GOT3 (cell line): ENCODE measurements around the gene GLYATL3.

Source experiments
- DNase-seq: peaks from one replicate; lab custom pipeline; 2025; ENCODE audit warnings: mixed read lengths; lab: John Stamatoyannopoulos, UW

Gene GLYATL3

DNA sequence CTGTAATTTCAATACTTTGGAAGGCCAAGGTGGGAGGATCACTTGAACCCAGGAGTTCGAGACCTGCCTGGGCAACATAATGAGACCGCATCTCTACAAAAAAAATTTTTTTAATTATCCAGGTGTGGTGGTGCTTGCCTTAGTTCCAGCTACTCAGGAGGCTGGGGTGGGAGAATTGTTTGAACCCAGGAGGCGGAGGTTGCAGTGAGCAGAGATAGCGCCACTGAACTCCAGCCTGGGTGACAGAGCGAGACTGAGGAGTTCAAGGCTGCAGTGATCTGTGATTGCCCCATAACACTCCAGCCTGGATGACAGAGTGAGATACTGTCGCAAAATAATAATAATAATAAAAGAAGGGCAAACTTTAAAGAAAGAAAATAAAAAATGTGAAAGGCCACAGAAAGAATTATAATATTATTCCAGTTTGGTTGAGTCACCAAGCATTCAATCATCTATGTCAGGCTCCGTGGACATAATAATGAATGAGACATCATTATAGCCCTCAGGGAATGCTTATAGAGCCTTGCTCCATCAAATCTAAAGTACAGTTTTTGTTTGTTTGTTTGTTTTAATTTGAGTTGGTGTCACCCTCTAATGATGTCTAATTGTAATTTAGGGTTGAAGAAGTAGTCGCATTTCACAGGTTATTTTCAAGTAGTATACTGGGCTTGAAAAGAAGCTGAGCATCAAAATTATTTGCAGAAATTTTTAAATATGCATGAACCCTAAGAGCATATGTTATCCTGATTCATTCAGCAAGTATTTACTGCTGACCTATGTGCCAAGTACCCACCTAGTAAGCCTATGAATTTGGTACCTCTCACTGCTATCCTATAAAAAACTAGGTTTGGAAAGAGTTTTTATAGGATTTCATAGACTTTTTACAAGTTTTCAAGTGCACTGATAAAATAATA, 15.1 kb downstream of the GLYATL3 start:
- DNase-seq: no peak

DNA sequence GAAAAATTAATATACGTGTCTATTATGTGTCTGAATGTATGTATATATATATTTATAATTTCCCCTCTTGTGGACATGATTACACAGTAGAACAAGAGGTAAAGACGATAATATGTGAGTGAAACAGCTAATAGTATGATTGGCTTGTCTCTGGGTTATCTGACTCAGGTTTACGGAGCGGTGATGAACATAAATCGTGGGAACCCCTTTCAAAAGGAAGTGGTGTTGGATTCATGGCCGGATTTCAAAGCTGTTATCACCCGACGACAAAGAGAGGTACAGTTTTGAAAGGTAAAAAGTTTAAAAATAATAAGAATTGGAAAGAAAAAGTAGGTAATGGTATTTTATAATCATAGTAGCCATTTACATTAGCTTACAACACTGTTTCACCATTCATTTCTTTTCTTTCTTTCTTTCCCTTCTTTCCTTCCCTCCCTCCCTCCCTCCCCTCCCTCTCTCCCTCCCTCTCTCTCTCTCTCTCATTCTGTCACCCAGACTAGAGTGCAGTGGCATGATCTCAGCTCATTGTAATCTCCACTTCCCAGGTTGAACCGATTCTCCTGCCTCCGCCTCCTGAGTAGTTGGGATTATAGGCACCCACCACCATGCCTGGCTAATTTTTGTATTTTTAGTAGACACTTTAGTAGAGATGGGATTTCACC, 15.9 kb downstream of the GLYATL3 start:
- no peak for DNase-seq

DNA sequence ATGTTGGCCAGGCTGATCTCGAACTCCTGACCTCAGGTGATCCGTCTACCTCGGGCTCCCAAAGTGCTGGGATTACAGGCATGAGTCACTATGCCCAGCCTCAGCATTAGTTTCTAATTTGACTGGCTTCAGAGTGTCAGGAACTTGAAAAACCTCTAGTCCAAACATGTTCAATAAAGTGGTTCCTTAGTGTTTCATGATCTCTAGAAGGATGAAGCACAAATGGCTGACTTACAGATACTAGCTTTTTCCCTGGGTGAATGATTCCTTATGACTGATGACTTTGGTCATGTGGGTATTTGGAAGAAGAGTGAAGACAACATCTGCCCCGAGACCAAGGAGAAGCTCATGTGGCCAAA, 16.4 kb downstream of the GLYATL3 start:
- no peak for DNase-seq

DNA sequence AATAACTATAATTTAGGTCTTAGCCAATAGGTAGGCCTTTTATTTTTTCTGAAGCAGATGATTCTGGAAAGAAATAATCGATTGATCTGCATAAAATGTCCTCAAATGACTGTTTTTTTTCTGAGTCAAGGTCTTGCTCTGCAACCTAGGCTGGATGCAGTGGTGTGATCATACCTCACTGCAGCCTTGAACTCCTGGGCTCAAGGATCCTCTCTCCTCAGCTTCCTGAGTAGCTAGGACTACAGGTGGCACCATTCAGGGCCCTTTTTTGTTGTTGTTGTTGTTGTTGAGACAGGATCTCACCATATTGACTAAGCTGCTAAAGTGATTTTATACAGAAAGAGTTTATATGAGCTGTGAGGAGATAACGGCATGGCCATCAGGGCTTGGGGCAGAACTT, 18.2 kb downstream of the GLYATL3 start:
- no peak for DNase-seq

DNA sequence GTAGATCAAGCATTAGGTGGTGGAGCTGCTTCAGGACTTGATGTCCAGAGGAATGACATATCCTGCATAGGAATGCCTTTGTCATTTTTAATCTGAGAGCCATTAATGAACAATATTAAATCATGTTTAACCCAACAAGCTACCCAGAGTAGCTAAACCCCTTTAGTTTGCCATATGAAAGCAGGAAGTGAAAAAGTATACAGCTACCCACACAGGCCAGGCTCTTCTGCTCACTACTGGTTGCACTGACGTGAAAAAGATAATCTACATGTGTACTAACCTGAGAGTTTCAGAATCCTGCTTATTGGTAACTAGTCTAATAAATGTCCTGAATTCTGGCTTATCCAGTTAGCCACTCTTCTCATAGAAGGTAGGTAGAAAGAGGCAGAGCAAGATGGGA, 19.9 kb downstream of the GLYATL3 start:
- no peak for DNase-seq

DNA sequence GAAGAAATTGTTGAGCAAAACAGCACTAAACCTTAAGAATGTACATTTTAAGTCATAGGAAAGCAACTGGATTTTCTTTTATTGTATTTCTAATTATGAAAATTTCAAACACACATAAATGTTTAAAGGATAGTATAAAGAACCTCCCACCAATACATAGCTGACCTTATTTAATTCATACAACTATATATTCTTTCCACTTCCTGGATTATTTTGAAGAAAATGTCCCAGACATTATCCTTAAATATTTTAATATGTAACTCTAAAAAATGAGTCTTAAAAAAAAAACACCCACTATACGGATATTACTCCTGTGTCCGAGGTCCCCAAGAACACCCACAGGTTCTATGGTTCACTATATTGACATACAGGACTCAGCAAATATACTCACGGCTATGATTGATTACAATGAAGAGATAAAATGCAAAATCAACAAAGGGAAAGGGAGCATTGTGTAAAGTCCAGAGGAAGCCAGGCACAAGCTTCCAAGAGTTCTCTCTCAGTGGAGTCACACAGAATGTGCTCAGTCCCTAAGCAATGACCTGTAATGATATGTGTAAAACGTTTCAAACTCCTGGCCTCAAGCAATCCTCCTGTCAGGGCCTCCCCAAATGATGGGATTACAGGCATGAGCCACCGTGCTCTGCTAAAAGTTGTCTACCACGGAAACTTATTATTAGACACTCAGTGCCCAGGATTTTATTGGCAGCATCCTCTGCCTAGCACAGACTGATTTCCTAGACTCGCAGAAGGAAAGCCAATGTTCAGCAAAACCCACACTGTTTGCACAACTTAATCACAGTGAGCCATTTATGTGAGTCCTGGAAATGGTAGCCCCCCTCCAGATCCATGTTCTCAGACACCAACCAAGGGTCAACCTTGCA, 23.2 kb downstream of the GLYATL3 start:
- DNase-seq: no peak

DNA sequence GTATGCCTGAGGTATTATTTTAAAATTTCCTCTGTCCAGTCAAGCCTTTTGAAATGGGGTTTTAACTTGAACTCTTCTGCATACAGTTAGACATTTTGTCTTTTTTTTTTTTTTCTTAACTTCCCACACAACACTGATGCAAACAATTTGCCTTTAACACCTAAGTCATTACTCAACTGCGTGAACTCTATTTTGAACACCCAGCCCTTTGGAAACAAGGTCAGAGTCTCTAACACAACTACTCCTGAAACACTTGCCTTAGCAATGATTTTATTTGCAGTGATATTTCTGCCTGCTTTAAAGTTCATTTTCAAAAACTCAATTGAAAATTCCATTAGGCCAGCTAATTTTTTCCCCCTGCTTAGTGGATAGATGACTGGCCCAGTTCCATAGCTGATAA, 24.2 kb downstream of the GLYATL3 start:
- no peak for DNase-seq

DNA sequence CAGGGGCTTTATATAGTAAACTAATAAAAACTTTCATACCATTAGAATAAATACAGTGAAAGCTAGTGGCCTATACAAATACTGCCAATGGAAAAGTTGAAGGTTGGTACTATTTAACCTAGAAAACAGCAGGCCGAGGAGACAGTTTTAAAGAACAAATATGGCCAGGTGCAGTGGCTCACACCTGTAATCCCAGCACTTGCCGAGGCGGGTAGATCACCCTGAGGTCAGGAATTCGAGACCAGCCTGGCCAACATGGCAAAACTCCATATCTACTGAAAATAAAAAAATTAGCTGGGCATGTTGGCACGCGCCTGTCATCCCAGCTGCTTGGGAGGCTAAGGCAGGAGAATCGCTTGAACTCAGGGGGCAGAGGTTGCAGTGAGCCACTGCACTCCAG, 24.8 kb downstream of the GLYATL3 start:
- DNase-seq: no peak

DNA sequence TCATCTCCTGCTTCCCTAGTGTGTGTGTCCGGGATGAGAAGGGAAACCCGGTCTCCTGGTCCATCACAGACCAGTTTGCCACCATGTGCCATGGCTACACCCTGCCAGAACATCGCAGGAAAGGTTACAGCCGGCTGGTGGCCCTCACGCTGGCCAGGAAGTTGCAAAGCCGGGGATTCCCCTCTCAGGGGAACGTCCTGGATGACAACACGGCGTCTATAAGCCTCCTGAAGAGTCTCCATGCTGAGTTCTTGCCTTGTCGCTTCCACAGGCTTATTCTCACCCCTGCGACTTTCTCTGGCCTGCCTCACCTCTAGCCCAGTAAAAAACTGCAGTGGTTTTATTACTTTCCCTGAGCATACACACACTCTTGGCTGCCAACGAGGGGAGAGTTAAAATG, 26.9 kb downstream of the GLYATL3 start:
- no peak for DNase-seq

DNA sequence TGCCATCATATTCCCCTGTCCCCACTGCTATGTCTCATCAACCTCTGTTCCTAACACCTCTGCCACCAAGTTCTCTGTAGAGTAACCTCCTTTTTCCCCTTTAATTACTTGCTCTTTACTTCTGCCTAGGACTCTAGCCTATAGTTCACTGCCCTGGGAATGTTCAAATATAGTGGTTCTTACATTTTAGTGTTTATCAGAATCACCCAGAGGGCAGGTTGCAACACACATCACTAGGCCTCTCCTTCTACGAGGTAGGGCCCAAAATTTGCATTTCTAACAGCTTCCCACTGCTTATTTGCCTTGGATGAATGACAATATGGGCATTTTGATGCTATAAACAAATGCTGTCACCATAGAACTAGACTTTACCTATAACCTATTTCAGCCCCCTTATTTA, 27.6 kb downstream of the GLYATL3 start:
- DNase-seq: no peak

DNA sequence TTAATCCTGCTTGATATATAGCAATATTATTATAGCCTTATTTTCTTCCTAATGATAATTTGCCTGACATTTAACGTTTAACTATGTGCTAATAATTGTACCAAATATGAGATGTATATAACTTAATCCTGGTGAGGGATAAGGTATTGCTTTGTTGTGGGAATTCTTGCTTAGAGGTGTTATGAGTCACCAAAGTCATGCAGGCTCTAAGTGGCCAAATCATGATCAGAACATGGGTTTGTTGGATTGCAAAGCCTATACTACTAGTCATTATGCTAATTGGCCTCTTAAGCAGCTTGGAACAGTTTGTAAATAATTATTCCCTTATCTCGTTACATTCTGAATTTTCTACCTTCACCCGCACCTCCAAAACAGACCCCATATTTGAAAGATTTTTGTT, 28.8 kb downstream of the GLYATL3 start:
- no peak for DNase-seq

DNA sequence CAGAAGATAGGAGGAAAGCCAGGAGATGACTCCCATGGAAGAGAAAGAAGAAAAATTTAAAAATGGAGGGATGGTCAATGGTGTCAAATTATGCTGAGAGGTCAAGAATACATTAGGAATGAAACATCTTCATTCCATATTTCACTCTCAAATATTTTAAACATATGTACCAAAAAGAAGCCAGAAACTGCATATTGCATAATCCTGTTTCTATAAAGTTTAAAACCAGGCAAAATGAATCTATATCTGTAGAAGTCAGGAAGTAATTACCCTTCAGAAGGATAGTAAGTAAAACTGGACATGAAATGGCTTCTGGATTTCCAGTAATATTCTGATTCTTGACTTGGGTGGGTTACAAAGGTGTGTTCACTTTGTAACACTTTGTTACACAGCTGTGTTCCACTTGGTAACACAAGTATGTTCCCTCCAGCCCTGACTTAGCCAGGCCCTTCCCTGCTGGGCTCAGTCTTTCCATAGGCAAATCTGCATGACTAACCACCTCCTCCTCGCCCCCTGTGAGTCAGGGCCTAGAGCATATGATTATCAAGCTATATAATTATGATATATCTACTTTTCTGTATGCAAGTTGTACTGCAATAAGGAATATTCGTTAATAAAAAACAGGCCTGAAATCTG, 30.5 kb downstream of the GLYATL3 start:
- DNase-seq: no peak

DNA sequence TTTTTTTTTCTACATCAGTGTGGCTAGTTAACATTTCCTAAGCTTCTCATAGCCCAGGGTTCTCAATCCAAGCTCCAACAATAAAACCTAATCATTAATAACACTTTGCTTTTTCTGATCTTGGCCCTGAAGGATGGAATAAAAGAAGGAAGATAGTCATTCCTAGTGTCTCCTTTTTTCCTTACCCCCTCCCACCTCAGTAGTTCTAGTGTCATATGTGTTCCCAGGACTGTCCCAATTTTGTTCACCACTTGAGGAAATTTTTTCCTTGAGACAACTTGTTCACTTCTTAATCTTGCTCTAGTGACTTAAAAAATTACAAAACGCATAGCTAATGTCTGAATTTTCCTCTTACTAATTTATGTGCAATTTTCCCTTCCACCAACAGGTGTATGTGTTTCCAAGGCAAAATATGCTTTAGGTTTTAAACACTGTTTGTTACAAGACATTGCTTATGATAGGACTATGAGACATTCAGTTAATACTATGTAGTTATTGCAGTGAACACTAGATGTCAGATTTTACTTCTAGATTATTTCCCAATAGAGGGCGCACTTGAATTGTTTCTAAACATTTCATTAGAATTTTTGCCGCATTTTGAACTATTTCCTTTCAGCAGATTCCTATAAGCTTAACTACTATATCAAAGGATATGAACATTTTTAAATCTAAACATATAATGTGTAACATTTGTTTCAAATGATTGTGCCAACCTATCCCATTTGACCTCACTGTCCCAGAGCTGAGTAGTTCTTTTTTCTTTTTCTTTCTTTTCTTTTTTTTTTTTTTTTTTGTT, 32.2 kb downstream of the GLYATL3 start:
- DNase-seq: no peak

DNA sequence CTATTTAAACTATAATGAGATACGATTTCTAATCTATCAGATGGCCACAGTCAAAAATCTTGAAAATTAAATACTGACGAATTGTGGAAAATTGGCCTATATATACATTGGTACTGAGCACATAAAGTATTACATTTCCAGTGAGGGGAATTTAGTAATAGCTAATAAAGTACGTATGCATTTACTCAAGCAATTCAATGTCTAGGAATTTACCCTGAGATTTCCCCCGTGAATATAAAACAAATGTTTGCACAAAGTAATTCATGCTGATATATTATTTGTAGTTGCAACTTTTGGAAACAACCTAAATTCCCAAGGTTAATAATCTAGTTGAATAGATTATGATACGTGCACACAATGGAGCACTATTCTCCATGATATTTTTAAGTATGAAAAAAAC, 36.1 kb downstream of the GLYATL3 start:
- DNase-seq: no peak

DNA sequence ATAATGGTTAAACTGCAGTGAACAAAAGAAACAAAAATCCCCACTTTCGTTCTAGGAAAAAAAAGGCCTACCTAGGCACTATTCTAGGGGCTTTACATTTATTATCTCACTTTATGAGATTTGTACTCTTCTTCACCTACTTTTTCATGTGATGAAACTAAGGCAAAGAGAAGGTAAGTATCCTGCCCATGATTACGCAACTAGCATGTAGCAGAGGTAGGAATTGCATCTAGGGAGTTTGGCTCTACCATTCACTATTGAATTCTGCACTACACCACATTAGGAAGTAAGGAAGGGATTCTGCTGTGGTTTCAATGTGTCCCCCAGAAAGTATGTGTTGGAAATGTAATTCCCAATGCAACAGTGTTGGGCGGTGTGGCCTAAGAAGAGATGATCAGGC, 39.4 kb downstream of the GLYATL3 start:
- no peak for DNase-seq

DNA sequence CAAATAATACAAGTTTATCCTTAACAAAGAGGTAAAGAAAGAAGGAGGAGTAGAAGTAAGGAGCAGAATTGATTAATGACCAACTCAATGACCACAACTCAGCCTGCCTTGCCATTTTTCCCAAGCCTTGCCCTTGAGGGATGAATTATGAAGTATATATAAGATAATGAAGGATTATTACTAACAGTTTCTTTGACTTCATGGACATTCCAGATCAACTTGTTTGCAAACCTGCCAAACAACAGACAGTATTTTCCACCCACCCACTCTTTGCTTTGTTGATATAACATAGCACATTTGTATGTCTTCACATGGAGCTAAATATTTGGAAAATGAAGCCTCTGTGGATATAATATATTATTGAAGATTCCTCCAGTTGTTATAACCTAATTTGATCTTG, 40.9 kb downstream of the GLYATL3 start:
- no peak for DNase-seq

DNA sequence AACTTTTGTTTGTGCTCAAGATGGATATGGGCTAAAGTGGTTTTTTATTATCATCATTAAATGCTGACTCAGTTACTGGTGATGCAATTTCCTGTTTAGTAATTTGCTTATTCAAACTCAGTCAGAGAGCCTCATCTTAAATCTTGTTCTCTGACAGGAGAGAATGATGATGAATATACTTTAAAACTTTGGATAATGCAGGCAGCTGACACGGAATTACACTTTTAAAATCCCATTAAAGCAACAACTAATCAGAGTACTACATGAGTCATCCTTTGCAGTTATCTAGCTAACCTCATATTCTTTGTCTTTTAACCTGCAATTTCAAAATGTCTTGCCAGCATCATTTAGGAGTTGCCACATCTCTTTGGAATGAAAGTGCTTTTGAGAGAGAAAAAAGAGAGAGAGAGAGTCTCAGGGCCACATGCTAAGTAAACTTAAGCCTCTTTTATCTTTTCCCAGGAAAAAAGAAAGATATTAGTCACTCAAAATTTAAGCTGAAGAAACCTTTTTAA, 41.5 kb downstream of the GLYATL3 start:
- DNase-seq: no peak

DNA sequence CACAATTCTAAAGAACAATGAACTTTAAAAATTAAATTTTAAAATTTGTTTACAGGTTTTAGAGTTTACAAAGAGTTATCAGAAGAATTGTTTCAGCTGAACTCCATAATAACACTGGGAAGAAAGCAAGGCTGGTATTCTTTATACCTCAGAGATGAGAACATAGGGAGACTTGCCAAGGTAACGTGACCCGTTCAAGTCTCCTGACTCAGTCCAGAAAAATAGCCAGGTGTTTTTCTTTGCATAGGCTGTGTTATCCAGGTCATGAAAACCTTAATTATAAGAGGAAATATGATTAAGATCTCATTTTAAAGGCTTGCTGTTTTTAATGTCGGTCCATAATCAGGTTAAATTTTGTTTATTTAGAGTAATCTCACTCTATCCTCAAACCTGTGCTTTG, 42.2 kb downstream of the GLYATL3 start:
- DNase-seq: no peak

DNA sequence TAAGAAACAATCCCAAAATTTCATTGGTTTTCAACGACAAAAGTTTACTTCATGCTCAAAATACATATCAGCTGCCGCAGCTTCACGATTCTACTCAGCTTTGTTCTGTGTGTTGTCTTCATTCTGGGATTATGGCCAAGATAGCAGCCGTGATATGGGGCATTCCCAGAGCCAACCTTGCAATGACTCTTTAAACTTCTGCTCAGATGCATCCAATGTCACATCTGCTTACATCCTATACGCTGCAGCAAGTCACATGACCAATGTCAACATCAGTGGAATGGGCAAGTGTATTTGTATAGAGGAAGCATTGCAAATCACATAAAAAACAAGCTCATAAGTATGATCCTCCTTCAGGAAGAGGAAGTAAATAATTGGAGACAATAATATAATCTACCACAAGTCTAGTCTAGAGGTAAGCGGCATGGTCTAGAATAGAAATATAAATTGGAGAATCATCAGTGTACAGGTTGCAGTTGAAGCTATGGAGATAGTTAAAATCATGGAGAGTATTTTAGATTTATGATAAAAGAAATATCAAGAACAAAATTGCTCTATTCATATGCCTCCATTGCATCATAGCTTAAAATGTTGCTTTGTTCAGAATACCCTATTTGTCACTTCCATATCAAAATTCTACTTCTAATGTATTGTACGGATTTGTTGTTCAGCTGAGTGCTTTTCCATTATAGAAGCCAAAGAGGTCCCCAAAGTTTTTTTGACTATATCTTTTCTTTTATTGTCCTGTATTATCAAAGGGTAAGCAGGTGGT, 43.5 kb downstream of the GLYATL3 start:
- no peak for DNase-seq

DNA sequence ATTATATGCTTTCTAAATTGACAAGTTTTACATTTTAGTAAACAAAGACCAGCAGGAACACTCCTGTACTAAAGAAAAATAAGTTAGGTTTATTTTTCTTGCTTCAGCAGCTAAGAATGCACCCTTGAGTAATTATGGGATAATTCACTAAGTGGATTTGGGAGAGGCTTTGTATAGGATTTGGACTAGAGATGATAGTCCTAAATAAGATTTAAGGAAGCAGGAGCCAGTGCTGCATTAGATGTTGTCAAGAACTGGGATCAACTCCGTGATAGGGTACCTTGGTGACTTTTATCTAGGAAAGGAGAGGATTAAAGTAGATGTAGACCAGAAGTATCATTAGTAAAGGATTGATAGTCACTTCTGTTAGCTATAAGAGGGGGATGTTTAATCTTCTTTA, 46.6 kb downstream of the GLYATL3 start:
- DNase-seq: no peak
